Measurements from ENCODE around the gene ZNF488.

ZNF488 gene

DNA sequence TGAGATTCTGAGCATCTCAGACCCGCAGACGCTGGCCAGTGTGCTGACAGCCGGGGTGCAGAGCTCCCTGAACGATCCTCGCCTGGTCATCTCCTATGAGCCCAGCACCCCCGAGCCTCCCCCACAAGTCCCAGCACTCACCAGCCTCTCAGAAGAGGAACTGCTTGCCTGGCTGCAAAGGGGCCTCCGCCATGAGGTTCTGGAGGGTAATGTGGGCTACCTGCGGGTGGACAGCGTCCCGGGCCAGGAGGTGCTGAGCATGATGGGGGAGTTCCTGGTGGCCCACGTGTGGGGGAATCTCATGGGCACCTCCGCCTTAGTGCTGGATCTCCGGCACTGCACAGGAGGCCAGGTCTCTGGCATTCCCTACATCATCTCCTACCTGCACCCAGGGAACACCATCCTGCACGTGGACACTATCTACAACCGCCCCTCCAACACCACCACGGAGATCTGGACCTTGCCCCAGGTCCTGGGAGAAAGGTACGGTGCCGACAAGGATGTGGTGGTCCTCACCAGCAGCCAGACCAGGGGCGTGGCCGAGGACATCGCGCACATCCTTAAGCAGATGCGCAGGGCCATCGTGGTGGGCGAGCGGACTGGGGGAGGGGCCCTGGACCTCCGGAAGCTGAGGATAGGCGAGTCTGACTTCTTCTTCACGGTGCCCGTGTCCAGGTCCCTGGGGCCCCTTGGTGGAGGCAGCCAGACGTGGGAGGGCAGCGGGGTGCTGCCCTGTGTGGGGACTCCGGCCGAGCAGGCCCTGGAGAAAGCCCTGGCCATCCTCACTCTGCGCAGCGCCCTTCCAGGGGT is 35.2 kb downstream of the ZNF488 start:
- TF ChIP-seq, protein P1, sequence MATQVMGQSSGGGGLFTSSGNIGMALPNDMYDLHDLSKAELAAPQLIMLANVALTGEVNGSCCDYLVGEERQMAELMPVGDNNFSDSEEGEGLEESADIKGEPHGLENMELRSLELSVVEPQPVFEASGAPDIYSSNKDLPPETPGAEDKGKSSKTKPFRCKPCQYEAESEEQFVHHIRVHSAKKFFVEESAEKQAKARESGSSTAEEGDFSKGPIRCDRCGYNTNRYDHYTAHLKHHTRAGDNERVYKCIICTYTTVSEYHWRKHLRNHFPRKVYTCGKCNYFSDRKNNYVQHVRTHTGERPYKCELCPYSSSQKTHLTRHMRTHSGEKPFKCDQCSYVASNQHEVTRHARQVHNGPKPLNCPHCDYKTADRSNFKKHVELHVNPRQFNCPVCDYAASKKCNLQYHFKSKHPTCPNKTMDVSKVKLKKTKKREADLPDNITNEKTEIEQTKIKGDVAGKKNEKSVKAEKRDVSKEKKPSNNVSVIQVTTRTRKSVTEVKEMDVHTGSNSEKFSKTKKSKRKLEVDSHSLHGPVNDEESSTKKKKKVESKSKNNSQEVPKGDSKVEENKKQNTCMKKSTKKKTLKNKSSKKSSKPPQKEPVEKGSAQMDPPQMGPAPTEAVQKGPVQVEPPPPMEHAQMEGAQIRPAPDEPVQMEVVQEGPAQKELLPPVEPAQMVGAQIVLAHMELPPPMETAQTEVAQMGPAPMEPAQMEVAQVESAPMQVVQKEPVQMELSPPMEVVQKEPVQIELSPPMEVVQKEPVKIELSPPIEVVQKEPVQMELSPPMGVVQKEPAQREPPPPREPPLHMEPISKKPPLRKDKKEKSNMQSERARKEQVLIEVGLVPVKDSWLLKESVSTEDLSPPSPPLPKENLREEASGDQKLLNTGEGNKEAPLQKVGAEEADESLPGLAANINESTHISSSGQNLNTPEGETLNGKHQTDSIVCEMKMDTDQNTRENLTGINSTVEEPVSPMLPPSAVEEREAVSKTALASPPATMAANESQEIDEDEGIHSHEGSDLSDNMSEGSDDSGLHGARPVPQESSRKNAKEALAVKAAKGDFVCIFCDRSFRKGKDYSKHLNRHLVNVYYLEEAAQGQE (IDR thresholded peaks at IDR 0.05; ENCODE audit: insufficient read depth in 1 of 2, low read depth in 2 of 2, low read length in 2 of 2) = no peak
- TF ChIP-seq POLR2AphosphoS5 (IDR thresholded peaks at IDR 0.05; ENCODE audit: low read depth, low read length) (no peak), FOXP2 (optimal IDR thresholded peaks at IDR 0.05; ENCODE audit: borderline replicate concordance, extremely low read depth, extremely low read length, insufficient read depth) (no peak), TAF1 (IDR thresholded peaks at IDR 0.05; ENCODE audit: borderline replicate concordance, insufficient read depth, low read length) (no peak), SIN3A (IDR thresholded peaks at IDR 0.05; ENCODE audit: borderline replicate concordance, insufficient read depth, low read length) (no peak)

- no peak for TF ChIP-seq POLR2AphosphoS5 (IDR thresholded peaks at IDR 0.05; ENCODE audit: low read depth, low read length)
- TF ChIP-seq SIN3A (IDR thresholded peaks at IDR 0.05; ENCODE audit: borderline replicate concordance, insufficient read depth, low read length) = no peak
- no peak for TF ChIP-seq TAF1 (IDR thresholded peaks at IDR 0.05; ENCODE audit: borderline replicate concordance, insufficient read depth, low read length)
- TF ChIP-seq, protein P1 (IDR thresholded peaks at IDR 0.05; ENCODE audit: insufficient read depth in 1 of 2, low read depth in 2 of 2, low read length in 2 of 2) = no peak
- no peak for TF ChIP-seq FOXP2 (optimal IDR thresholded peaks at IDR 0.05; ENCODE audit: borderline replicate concordance, extremely low read depth, extremely low read length, insufficient read depth)
Observed at GRCh38 chr10:47348138-47348651, 35.9 kb downstream of the ZNF488 start, which contains the start of gene RBP3. TSS of gene RBP3 (plus strand) at chr10:47348363. CDS start at chr10:47348485, 122 bp downstream.

- TF ChIP-seq, protein P1 (IDR thresholded peaks at IDR 0.05; ENCODE audit: insufficient read depth in 1 of 2, low read depth in 2 of 2, low read length in 2 of 2) = no peak
- TF ChIP-seq SIN3A (IDR thresholded peaks at IDR 0.05; ENCODE audit: borderline replicate concordance, insufficient read depth, low read length) = no peak
- TF ChIP-seq TAF1 (IDR thresholded peaks at IDR 0.05; ENCODE audit: borderline replicate concordance, insufficient read depth, low read length) = no peak
- no peak for TF ChIP-seq FOXP2 (optimal IDR thresholded peaks at IDR 0.05; ENCODE audit: borderline replicate concordance, extremely low read depth, extremely low read length, insufficient read depth)
- TF ChIP-seq POLR2AphosphoS5 (IDR thresholded peaks at IDR 0.05; ENCODE audit: low read depth, low read length) = no peak
Observed at GRCh38 chr10:47347303-47347675, 36.8 kb downstream of the ZNF488 start.

DNA sequence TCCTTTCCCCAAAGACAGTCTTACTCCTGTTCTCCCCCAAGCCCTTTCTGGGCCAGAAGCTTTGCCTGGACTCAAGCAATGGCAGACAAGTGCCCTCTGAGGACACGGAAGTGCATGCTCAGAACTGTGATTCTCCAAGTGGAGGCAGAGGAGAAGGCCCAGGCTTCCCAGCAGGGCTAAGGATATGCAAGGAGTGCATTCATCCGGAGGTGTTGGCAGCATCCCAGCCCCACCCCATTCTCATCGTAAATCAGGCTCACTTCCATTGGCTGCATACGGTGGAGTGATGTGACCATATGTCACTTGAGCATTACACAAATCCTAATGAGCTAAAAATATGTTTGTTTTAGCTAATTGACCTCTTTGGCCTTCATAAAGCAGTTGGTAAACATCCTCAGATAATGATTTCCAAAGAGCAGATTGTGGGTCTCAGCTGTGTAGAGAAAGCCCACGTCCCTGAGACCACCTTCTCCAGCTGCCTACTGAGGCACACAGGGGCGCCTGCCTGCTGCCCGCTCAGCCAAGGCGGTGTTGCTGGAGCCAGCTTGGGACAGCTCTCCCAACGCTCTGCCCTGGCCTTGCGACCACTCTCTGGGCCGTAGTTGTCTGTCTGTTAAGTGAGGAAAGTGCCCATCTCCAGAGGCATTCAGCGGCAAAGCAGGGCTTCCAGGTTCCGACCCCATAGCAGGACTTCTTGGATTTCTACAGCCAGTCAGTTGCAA is 37.4 kb downstream of the ZNF488 start:
- no peak for TF ChIP-seq TAF1 (IDR thresholded peaks at IDR 0.05; ENCODE audit: borderline replicate concordance, insufficient read depth, low read length)
- TF ChIP-seq FOXP2 (optimal IDR thresholded peaks at IDR 0.05; ENCODE audit: borderline replicate concordance, extremely low read depth, extremely low read length, insufficient read depth) = no peak
- TF ChIP-seq, protein P1 (IDR thresholded peaks at IDR 0.05; ENCODE audit: insufficient read depth in 1 of 2, low read depth in 2 of 2, low read length in 2 of 2) = no peak
- no peak for TF ChIP-seq POLR2AphosphoS5 (IDR thresholded peaks at IDR 0.05; ENCODE audit: low read depth, low read length)
- TF ChIP-seq SIN3A (IDR thresholded peaks at IDR 0.05; ENCODE audit: borderline replicate concordance, insufficient read depth, low read length) = no peak
